ENCODE results near the gene FBXO2.

DNA sequence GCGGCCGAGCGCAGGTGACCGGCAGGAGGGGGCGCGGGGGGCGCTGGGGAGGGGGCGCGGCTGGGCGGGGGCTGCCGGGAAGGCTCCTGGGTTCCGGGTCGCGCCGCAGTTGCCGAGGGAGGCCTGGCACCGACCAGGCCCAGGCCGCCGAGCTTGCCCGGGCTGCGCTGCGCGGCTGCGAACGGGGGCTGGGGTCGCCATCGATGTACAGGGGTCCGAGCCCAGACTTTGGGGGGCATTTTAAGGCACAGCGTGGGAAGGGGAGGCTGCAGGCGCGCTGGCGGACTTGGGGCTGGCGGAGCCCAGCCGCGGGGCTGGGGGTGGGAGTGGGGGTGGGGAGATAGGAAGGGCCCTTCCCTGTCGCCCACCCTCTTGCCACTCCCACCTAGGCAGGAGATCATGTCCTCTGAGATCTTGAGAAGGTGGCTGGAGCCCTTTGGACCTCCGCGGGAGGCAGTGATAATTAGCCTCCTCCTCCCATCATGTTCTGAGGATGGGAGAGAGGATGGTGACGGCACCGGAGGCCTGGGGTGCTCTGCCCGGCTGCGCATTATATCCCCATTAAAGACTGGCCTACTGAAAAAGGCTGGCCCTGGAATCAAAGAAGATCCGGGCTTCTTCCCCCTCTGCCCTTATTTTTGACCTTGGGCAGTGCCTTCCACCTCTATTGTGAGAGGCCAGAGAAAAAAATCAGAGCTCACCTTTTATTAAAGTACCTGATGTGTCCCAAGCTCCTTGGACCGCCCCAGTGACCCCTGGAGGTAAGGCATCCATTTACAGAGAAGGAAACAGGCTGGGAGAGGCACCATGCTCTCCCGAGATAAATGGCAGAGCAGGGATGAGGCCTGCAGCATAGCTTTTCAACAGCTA is 945 bp upstream of the FBXO2 start:
- TF ChIP-seq CTCF (optimal IDR thresholded peaks at IDR 0.05 in 1 of 3, IDR thresholded peaks at IDR 0.05 in 1 of 3, conservative IDR thresholded peaks at IDR 0.05 in 1 of 3; ENCODE audit: extremely low read depth in 1 of 3, insufficient read depth in 2 of 3, low read length in 3 of 3) (no peak), EZH2 (IDR thresholded peaks at IDR 0.05; ENCODE audit: low read length) (no peak)

Data from keratinocyte (primary cell).